B cell (primary cell): ENCODE results near the gene C18orf63.

ENCODE experiments used
- CTCF ChIP-seq: fragments of 200-600 bp; IDR thresholded peaks from one replicate; pipeline ENCODE4 v1.8.0; 2022; ENCODE audit warnings: antibody characterized with exemption, mild to moderate bottlenecking
- EZH2 ChIP-seq: IDR thresholded peaks from 2 replicates; pipeline ENCODE4 v1.6.1; 2012; ENCODE audit warnings: borderline replicate concordance, low read depth, mild to moderate bottlenecking, moderate library complexity, low read length; ENCODE audit not compliant: insufficient read depth, poor library complexity, severe bottlenecking

- TF ChIP-seq CTCF (no peak), EZH2 (no peak)
Measured at GRCh38 chr18:74268175-74268574, 47.5 kb upstream of the C18orf63 start.
